GM21526 (cell line): Measurements from ENCODE around the gene CHCHD3.

Source experiments
- ATAC-seq: cut with Tn5 transposase; IDR thresholded peaks from one replicate; pipeline ENCODE4 v1.9.1; 2021; ENCODE audit warnings: moderate library complexity; ENCODE audit not compliant: unreplicated experiment, low FRiP score

CHCHD3 gene

DNA sequence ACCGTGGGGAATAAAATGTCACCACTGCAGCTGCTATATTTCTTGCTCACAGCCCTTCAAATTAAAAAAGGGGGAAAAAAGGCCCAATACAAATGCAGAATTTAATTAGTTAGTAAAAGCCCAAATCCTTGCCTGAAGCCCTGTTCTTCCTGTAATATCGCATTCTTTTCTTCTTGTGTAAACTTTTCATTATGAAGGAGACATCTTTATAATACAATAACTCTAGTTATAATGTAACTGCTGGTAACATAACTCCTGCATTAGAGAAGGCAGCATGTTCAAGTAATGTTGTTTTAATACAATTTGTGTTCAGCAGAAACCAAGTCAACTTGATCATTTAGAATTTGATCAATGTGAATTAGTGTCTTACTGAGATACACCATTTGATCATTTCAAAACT, 250.9 kb downstream of the CHCHD3 start:
- no peak for ATAC-seq

DNA sequence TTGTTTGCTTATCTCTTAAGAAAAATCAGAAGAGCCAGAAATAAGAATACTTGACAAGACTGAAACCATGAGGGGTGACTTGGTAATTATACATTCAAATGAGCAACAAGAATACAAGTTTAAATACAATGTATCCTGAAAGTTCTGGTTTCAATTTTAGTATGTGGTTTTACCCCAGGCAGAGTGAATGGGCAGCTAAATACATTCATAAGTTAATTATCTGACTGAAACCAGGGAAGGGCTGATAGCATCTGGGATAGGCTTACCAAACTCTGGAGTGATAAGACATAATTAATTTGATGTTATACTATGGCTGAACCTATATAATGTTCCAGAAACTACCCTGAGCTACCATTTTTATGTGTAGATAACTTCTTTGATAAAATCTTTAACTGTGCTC, 253.4 kb downstream of the CHCHD3 start:
- ATAC-seq, result no peak

DNA sequence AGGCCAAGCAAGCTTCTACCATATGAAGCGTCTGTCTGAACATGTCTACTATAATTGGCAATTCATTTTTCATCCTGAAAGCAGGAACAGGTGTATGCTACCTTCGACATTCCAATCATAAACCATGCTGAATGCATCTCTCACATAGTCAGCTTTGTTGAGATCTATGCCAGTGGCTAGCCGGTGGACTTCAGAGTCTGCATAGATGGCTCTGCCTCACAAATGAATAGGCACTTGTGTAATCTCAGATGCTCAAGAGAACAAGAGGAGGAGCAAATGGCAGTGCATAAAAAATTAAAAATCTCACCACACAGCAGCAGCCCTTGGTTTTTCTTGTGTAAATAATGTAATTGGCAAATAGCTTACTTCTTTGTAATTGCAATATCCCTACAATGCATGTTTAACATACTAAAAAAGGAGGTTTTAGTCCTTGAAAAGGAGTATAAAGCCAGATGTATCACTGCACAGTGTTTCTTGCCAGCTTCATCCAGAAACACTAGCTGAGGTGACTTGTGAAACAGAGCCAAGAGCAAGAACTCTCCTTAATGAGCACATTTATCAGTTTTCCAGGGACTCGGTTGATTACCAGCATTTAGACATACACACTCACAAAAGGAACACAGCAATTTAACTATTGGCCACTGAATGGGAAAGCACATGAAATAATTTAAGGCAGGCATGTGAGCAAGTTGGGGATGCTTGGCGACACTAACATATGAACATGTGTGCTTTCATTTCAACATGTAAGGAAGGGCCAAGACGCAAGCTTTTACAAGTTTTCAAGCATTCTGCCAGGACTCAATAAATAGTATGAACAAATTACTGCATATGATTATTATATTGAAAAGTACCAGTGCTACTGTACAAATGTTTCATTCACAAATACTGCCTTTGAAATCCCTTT, 255.7 kb downstream of the CHCHD3 start:
- no peak for ATAC-seq

DNA sequence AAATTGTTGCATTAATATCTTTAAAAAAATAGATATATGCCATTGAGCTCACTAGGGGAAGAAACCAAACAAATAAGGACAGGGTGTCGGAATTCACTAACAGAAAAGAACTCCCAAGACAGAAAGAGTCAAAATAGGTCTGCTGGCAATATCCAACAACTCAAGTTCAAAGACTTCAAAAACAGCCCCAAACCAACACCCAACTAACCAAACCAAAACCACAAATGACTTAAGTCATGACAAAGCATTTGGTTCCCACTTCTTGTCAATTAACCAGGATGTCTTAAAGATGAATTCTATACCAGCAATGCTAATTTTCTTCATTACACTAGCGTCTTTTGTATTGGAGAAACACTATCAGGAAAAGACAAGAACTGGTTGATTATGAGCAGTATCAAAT, 256.7 kb downstream of the CHCHD3 start:
- no peak for ATAC-seq

DNA sequence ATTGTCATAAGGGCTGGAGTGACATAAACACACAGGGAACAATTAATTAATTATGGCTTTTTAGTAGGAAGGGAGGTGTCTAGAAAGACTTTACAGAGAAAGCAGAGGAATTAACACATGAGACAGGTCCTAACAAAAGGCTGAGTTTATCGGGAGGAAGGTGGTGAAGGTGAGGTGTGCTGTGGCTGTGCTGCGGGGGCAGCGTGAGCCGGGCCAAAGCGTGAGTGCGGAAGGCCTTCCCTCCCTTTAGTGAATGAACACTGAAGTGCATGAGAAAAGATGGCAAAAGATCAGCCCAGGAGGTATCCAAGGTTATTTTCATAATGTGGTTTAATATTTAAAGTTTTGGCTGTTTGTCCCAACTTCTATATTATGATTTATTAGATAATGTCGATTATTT, 262.2 kb downstream of the CHCHD3 start:
- no peak for ATAC-seq

DNA sequence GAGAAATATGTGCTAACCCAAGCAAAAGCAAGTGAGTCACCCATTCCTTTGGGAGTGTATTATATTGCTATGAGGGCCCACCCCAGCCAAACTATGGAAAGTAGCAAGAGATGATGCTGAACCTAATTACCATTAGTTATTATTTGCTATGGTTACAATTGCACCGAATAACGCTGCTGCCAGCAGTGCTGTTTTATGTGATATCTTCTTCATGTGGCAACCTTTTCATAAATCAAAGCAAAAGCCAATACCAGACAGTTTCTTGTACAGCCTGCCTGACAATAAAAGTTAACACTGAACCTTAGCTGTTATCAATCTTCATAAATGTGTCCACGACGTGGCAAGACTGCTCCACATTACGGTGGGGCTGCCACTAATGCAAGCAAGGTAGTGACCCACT, 263.9 kb downstream of the CHCHD3 start:
- ATAC-seq, result no peak

DNA sequence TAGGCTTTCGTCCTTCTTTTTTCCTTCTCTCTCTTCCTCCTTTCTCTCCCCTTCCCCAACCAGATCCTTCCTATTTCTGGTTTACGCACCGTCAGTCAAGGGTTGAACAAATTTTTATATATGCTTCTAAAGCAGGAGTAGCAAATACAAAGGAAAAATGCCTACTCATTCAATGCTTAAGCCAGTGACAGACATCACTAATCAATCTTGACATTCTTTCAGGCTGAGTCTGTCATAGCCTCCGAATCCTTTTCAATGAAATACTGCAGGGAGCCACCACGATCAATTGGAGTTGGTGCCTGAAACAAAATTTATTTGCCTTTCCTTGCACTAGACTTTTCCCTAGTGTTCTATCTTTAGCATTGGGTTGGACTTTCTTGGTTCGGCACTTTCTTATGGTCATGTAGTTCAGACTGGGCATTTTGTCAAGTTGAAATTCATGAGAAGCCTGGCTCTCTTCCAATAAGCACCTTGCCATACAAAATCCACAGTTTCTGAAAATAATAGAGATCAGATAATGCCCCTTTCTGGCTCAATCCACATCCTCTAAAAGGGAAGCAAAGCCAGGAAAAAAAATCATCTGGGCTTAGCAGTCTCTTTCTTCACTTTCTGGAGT, 266.1 kb downstream of the CHCHD3 start:
- no peak for ATAC-seq

DNA sequence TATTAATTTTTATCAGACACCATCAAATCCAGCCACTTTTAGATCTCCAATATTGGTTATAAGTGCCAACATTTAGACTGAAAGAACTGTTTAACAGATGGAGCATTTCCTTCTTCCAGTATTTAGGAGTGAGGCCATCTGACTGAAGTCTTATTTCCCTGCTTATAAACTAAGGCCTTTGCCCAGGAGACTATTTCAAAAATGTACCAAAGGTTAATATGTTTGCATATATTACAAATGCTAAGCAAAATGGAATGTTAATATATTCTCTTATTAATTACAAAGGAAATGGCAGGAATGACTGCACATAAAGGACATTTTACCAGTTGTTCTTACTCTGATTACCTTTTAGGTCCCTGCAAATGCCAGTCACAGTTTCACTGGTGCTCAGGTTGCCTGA, 266.8 kb downstream of the CHCHD3 start:
- ATAC-seq, result no peak

DNA sequence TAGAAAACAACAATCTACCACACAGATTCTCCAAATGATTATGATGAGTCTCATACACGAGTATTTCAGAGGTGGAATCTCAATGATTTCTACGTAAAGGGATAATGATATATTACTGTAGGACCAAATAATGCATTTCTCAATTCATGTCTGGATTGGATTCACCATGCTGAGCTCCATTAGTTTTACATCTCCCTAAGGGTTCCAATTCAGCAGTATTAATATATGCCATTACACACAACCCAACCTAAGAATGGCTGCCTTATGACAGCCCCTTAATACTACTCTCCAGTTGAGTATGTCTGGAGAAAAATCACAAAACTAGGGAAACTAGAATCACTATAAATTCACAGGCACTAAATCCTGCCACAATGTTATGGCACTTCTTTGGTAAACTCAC, 271.3 kb downstream of the CHCHD3 start:
- no peak for ATAC-seq

DNA sequence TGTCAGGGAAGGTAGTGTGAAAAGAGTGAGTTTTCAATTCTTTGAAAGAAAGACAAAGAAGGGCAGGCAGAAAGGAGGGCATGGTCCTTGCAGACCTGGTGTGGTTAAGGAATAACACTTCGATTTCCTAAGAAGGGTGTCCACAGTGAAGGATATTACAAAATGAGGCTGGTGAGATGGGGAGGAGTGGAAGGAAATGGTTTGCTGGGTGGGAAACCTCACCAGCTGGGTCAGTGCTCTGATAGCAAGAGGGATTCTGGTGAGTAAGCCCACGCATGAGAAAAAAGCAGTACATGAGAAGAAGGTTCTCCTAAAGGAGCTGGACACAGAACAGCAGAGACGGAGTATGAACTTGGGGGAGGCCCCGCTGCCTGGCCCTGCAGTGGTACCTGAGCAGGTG, 275.1 kb downstream of the CHCHD3 start:
- no peak for ATAC-seq

DNA sequence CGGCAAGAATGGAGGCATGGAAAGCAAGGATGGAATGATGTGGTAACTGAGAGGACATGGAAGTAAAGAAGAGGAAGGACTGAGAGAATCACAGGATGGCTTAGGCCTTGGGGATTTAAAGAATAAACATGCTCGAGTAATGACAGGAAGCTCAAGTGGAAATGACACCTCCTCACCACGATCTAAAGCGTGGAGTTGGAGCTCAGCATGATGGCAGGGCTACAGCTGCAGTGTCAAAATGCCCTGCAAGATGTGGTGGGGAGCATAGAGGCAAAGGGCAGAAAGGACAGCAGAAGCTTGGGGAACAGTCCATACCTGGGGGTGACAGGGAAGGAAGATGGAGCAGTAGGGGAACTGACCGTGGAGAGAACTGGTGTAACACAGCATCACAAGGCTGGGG, 276.1 kb downstream of the CHCHD3 start:
- ATAC-seq, result no peak

DNA sequence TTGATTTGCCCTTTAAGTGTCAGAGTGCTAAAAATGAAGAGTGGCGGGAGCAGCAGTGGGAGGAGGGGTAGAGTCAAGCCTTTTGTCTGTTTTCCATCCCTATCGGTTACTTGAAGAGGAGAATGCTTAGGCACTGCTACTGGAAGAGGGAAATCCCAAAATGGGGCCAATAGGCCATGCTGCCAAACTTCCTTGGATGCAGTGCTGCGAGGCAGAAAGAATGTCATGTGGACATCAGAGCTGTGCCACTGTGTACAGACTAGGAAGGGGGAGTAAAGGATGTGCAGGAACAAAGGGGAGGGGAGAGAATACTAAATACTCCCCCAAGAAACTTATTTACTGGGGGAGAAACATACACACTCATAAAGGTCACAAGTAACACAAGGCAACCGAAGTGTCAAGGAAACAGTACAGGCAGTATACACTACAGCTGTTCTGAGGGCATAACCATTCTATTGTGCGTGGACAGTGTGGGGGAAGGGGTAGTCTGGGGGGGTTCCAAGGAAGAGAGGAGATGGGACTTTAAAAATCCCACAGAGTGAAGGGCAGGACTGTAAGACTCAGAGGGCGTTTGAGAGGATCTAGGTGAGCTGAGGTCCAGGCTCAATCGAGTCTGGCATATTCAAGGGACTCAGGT, 276.9 kb downstream of the CHCHD3 start:
- ATAC-seq, result no peak

DNA sequence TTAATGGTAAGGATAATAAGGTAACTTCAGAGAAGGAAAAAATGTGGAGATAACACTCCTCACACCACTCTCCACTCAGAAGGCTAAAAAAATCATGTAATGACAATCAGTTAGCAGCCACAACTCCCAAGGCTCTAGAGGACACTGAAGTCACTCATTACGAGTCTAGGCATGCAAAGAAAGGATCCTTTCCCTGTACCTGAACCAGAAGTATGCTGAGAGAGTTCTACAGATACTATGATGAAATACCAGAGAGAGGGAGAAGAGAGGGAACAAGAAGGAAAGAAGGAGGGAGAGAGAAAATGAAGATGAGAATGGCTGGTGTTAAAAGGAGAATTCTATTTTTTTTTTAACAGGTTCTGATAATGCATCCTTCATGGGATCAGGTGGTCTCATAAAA, 281.4 kb downstream of the CHCHD3 start:
- ATAC-seq, result no peak

DNA sequence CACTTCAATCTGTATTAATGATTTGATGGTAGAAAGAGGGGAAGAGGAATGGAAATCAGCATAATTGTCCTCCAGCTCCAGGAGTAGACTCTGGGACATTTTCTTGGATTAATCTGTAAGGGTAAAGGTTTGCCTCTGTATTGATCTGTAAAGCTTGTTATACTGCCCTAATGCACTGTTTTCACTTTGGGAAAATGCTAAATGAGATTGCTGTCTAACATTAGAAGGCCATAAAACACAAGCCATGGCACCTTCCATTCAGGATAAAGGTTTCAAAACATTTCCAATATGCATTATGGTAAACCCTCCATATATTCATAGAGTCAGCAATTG, 282.8 kb downstream of the CHCHD3 start:
- ATAC-seq, result no peak

DNA sequence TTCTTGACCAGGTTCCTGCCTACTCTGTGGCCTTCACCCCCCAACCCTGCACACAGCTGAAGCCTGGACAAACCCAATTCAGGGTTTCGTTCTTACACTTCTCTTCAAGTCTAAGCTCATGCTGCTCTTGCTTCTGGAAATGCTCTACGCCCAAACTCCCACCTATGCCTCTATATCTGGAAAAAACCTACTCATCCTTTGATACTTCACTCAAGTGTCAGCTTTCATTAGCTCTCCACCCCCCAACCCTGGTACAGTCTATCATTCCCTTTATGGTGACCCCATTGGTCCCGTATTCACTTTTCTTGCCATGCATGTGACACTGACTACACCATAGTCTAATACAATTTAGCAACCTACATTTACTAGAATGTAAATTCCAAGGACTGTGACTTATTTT, 284.7 kb downstream of the CHCHD3 start:
- ATAC-seq, result no peak

DNA sequence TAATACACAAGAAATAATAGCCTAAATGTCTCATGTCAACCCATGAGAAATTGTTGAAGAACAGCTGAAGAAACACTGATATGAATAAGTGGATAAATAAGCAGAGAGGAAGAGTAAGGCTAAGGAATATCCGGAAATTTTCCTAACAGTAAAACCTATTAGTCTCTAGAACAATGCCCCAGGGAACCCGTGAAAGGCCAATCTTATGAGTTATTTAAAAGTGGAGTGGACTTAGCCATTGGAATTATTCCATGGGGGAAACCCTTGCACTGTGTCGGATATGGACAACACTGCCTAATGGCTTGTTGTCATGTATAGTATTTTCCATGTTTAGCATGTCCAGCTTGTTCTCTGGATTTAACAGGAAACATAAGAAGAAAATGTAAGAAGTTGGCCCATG, 288.4 kb downstream of the CHCHD3 start:
- no peak for ATAC-seq

DNA sequence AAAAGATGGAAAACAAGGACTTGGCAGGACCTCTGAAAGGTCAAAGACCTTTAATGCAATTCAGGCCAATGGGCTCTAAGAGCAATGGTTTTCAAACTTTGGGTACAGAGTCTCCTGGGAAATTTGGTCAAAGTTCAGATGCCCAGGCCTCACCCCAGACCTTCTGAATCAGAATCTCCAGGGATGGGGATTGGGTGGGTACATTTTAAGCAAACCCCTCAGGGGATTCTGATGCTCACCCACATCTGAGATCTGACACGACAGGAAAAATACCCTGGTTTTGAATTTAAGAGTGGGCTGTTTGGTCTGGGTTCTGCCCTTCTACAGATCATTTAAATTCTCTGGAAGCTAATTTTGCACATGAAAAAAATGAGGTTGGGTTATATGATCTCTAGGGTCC, 290.9 kb downstream of the CHCHD3 start:
- no peak for ATAC-seq

DNA sequence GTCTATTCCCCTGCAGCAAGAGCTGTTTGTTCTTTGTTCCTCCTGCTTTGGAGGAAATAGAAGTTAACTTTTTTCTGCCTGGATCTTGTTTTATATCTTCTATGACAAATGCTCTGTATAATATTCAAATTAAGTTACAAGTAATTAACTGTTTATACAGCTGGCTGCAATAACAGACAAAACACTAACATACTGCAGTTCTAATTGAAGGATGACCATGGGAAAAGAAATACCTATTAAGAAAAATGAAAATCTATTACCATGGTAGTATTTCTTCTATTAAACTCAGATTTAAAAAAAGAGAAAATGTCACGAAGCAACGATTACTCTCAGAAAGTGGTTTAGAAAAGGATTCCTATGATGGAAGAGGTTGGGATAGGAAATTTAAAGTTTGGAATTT, 291.8 kb downstream of the CHCHD3 start:
- no peak for ATAC-seq

DNA sequence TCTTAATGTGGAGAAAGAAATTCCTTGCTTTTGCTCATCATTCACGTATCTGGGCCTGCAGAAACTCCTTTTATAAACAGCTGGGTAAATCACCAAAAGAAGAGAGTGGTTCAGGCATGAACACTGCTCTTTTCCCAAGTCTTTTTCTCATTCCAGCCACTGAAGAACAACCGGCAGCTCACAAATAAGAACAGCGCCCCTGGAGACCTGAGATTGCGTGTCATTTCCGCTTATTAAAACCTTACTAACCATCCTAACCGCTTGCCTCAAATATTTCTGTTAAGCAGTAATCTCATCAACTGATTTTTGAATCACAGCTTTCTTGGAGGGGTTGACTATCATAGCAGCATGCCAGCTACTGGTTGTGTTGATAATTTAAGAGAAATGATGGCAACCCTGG, 292.6 kb downstream of the CHCHD3 start:
- no peak for ATAC-seq

DNA sequence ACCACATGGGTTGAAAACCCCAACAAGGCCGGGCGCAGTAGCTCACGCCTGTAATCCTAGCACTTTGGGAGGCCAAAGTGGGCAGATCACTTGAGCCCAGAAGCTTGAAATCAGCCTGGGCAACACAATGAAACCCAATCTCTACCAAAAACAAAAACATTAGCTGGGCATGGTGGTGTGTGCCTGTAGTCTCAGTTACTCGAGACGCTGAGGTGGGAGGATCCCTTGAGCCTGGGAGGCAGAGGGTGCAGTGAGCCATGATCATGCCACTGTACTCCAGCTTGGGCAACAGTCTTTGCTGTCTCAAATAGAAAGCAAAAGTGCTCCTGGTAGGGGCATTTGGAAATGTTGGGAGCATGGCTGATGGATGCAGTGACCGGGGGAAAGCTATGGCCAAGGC, 296.0 kb downstream of the CHCHD3 start:
- ATAC-seq, result no peak

DNA sequence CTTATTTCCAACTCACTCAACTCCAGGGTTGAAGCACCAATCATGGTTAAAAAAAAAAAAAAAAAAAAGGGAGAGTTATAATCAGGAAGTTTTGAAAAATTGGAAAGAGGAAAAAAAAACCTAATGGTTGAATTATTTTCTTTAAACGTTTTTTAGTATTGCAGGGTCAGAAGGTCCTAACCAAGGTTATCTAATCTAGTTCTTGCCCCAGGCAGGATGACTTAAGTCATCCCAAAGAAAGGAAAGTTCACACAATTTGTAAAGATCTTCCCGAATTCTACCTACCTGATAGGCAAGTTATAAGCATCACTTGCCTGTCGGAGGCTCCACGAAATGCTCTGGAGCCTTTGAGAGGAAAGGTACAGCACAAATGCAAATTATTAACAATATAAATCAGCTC, 297.5 kb downstream of the CHCHD3 start:
- ATAC-seq, result no peak

DNA sequence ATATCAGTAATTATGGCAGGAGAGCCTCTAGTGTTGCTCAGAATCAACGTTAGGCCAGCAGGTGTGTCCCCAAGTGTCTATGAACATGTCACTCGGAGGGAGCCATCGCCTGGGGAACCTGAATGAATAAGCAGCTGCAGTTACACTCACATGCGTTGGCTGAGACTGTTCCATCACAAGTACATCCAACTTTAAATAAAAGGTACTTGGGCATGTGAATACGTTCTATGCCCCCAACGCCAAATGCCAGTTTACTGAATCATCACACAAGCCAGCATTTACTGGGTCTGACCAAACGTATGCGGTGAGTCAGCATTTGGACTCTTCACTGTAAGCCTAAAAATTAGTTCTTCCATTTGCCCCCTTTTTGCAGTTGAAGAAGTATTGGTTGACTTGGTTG, 298.1 kb downstream of the CHCHD3 start:
- no peak for ATAC-seq
